C4-2B (cell line): ENCODE data around the gene SARS2.

Experiments
- ZFX ChIP-seq: fragments of 450-650 bp; IDR thresholded peaks from 2 replicates; pipeline ENCODE4 v1.6.1; 2017
- TF ChIP-seq, protein P1 (sequence below): fragments of 450-650 bp; conservative IDR thresholded peaks from 2 replicates; pipeline ENCODE4 v1.5.1; 2017; ENCODE audit warnings: mild to moderate bottlenecking

DNA sequence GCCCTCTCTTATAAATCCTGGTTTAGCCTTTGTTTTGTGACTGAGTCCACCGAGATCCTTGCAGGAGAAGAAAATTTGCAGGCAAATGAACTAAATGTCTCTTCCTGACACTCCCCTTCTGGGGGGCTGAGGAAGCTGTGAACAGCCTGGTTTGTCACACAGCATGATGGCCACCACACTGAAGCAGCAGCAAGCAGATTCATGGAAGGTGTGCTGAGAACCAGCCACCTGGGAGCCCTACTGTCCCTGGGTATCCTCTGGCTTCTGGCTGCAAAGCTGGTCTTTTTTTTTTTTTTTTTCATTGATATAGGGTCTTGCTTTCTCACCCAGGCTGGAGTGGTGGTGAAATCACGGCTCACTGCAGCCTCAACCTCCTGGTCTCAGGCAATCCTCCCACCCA, 11.4 kb upstream of the SARS2 start:
- TF ChIP-seq, protein P1, sequence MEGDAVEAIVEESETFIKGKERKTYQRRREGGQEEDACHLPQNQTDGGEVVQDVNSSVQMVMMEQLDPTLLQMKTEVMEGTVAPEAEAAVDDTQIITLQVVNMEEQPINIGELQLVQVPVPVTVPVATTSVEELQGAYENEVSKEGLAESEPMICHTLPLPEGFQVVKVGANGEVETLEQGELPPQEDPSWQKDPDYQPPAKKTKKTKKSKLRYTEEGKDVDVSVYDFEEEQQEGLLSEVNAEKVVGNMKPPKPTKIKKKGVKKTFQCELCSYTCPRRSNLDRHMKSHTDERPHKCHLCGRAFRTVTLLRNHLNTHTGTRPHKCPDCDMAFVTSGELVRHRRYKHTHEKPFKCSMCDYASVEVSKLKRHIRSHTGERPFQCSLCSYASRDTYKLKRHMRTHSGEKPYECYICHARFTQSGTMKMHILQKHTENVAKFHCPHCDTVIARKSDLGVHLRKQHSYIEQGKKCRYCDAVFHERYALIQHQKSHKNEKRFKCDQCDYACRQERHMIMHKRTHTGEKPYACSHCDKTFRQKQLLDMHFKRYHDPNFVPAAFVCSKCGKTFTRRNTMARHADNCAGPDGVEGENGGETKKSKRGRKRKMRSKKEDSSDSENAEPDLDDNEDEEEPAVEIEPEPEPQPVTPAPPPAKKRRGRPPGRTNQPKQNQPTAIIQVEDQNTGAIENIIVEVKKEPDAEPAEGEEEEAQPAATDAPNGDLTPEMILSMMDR, result no peak
- TF ChIP-seq ZFX, result no peak
